ENCODE data around the gene ARIH2.

GRCh38 chr3:48996640-48997039 lies 78.0 kb downstream of the ARIH2 start:
- TF ChIP-seq CTCF (IDR thresholded peaks at IDR 0.05): no peak
- TF ChIP-seq POLR2A (IDR thresholded peaks at IDR 0.05): no peak
- no peak for TF ChIP-seq POLR2AphosphoS5 (IDR thresholded peaks at IDR 0.05)

All from breast epithelium (tissue), 3 donors.